Type B pancreatic cell (in vitro differentiated cells): ENCODE results near the gene SLC52A1. TPM values are rescaled to one million over a fixed set of nuclear protein-coding genes. Genes with fewer than 3 reads are reported as not detected.
"Not testable (repeated sequence)": the region's sequence is repeated elsewhere in the genome, so short reads cannot be mapped to it uniquely, and the experiment has no call there.

Experiments used
- DNase-seq: peaks from one replicate; pipeline ENCODE4 v3.0.0; 2021; ENCODE audit warnings: mixed read lengths; ENCODE audit not compliant: unreplicated experiment; ENCODE audit errors: extremely low spot score
- H3K27ac Mint-ChIP-seq: 2 replicates; pipeline ENCODE4 v1.8.0; 2021; ENCODE audit warnings: mild to moderate bottlenecking, mixed read lengths
- H3K27me3 Mint-ChIP-seq: 2 replicates; pipeline ENCODE4 v1.8.0; 2021; ENCODE audit warnings: mixed read lengths
- H3K36me3 Mint-ChIP-seq: 2 replicates; pipeline ENCODE4 v1.8.0; 2021; ENCODE audit warnings: mixed read lengths
- H3K4me1 Mint-ChIP-seq: one replicate; pipeline ENCODE4 v1.8.0; 2021; ENCODE audit warnings: mixed read lengths; ENCODE audit not compliant: unreplicated experiment
- H3K4me3 Mint-ChIP-seq: 2 replicates; pipeline ENCODE4 v1.8.0; 2021; ENCODE audit warnings: mild to moderate bottlenecking, mixed read lengths
- H3K9me3 Mint-ChIP-seq: 2 replicates; pipeline ENCODE4 v1.8.0; 2021; ENCODE audit warnings: mixed read lengths
- total RNA-seq: library from RNA; stranded (reverse); gene quantifications from 2 replicates; pipeline ENCODE4 v1.2.1, GENCODE V29; 2021; ENCODE audit warnings: low replicate concordance
- TF ChIP-seq, protein P1 (sequence below): fragments of 200-600 bp; sonication (generic); conservative IDR thresholded peaks from 2 replicates; pipeline ENCODE4 v1.5.0; 2021; ENCODE audit warnings: antibody characterized with exemption, mild to moderate bottlenecking

The SLC52A1 gene
- total RNA-seq, 1 donor from 2014 or later, result 0.19 TPM

DNA sequence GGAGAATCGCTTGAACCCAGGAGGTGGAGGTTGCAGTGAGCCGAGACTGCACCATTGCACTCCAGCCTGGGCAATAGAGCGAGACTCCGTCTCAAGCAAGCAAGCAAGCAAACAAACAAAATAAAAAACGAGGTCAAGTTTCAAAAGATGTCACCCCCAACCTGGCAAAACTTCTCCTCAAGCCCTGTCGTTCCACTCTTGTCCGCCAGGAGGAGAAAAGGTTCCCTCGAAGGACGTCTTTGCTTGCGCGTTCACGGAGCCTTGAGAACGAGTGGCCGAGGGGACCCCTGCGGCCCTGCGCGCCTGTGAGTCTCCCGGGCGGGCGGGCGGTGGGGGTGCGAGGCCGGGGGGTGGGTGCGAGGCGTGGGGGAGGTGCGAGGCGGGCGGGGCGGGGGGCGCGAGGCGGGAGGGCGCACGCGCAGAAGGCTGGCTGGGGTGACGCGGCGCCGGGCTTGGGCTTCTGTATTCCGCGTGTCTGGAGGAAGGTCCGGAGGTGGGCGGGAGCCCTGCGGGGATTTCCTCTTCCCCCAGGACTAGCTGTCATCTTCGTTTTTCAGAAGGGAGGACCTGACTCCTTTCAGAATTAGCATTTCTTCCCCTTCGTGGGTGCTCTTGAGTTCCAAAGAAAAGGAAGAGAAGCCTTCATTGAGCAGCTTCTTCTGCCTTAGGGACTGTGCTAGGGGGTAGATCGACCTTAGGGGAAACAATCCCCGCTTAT, 3.7 kb downstream of the SLC52A1 start:
- Mint-ChIP-seq H3K36me3 (no peaks in the 10 kb centered on the region), H3K27me3 (peaks cover 35% of the 10 kb centered on the region), H3K4me3 (peak overlapping the region; percentile 85), H3K4me1 (peaks cover 4% of the 10 kb centered on the region), H3K9me3 (no peaks in the 10 kb centered on the region), H3K27ac (peak overlapping the region; percentile 43)
- TF ChIP-seq, protein P1, sequence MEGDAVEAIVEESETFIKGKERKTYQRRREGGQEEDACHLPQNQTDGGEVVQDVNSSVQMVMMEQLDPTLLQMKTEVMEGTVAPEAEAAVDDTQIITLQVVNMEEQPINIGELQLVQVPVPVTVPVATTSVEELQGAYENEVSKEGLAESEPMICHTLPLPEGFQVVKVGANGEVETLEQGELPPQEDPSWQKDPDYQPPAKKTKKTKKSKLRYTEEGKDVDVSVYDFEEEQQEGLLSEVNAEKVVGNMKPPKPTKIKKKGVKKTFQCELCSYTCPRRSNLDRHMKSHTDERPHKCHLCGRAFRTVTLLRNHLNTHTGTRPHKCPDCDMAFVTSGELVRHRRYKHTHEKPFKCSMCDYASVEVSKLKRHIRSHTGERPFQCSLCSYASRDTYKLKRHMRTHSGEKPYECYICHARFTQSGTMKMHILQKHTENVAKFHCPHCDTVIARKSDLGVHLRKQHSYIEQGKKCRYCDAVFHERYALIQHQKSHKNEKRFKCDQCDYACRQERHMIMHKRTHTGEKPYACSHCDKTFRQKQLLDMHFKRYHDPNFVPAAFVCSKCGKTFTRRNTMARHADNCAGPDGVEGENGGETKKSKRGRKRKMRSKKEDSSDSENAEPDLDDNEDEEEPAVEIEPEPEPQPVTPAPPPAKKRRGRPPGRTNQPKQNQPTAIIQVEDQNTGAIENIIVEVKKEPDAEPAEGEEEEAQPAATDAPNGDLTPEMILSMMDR, result peak; percentile 83
- DNase-seq, result peak; percentile 86

DNA sequence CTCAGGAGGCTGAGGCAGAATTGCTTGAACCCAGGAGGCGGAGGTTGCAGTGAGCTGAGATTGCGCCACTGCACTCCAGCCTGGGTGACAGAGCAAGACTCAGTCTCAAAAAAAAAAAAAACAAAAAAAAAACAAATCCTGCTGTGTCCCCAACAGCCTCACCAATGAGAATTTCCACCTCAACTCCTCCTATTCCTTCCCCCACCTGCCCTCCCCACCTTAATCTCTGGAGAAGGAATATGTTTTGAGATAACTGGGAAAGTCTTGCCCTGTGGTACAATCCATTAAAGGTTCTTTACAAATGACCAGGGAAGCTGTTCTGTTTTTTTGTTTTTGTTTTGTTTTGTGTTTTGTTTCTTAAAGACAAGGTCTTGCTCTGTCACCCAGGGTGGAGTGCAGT, 5.1 kb downstream of the SLC52A1 start:
- H3K27me3 Mint-ChIP-seq, result peaks cover 35% of the 10 kb centered on the region
- H3K36me3 Mint-ChIP-seq, H3K27ac Mint-ChIP-seq, DNase-seq, H3K4me3 Mint-ChIP-seq, H3K9me3 Mint-ChIP-seq, H3K4me1 Mint-ChIP-seq: not testable (repeated sequence)

DNA sequence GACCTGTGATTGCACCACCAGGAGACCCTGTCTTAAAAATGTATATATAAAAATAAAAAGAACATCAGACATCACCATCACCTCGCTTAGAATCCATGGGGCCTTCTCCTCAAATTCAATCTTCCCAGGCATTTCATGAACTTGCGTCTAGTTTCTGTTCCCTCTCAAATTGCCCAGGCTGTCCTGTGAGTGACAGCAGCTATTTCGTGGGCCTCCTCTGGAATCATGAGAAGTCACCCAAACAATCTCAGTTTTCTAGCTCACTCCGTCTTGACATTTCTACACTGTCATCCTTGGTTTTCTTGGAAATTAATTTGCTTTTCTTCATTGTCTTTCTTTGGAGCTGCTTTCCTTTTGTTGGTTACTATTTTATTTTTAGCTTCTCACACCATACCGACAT, 7.3 kb downstream of the SLC52A1 start:
- Mint-ChIP-seq H3K9me3 (no peaks in the 10 kb centered on the region), H3K27ac (no peak overlapping the region), H3K4me1 (peaks cover 4% of the 10 kb centered on the region), H3K36me3 (peaks cover 5% of the 10 kb centered on the region), H3K27me3 (peaks cover 22% of the 10 kb centered on the region), H3K4me3 (no peak overlapping the region)
- TF ChIP-seq, protein P1, result no peak
- DNase-seq, result no peak

DNA sequence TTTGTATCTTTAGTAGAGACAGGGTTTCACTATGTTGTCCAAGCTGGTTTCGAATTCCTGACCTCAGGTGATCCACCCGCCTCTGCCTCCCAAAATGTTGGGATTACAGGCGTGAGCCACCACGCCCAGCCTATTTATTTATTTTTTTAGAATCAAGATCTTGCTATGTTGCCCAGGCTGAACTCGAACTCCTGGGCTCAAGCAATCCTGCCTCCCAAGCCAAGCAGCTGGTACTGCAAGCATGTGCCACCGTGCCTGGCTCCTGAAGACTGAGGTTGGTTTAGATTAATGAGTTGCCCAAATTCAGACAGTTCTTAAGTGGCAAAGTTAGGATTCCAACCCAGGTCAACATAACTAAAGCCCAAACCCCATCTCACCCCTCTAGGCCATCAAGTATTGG, 7.9 kb downstream of the SLC52A1 start:
- Mint-ChIP-seq H3K36me3 (peaks cover 5% of the 10 kb centered on the region), H3K27me3 (peaks cover 22% of the 10 kb centered on the region), H3K4me3 (no peak overlapping the region), H3K4me1 (peaks cover 4% of the 10 kb centered on the region), H3K27ac (no peak overlapping the region), H3K9me3 (no peaks in the 10 kb centered on the region)
- TF ChIP-seq, protein P1, result no peak
- DNase-seq, result no peak

DNA sequence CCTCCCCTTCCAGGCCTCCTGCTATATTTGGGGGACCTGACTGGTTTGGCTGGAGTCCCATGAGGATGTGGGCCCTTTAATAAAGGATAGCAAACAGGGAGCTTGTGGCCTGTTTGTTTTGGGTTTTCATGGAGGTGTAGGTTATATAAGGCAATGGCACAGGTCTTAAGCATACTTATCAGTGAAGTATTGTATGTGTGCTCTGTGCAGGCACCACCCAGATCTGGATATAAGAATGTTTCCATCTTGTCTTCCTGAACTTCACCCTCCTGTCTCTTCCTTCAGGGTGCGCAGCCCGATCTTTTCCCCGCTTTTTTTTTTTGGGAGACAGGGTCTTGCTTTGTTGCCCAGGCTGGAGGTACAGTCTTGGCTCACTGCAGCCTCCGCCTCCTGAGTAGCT, 10.6 kb downstream of the SLC52A1 start:
- Mint-ChIP-seq H3K36me3 (peaks cover 16% of the 10 kb centered on the region), H3K4me3 (no peak overlapping the region), H3K4me1 (no peaks in the 10 kb centered on the region), H3K27me3 (peaks cover 4% of the 10 kb centered on the region), H3K27ac (no peak overlapping the region), H3K9me3 (no peaks in the 10 kb centered on the region)
- TF ChIP-seq, protein P1, result no peak
- no peak for DNase-seq

DNA sequence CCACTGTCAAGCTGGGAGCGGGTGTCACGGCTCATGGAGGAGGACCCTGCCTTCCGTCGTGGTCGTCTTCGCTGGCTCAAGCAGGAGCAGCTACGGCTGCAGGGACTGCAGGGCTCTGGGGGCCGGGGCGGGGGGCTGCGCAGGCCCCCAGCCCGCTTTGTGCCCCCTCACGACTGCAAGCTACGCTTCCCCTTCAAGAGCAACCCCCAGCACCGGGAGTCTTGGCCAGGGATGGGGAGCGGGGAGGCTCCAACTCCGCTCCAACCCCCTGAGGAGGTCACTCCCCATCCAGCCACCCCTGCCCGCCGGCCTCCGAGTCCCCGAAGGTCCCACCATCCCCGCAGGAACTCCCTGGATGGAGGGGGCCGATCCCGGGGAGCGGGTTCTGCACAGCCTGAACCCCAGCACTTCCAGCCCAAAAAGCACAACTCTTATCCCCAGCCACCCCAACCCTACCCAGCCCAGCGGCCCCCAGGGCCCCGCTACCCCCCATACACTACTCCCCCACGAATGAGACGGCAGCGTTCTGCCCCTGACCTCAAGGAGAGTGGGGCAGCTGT, 11.6 kb downstream of the SLC52A1 start:
- no peak for DNase-seq
- H3K27ac Mint-ChIP-seq, result no peak overlapping the region
- no peaks in the 10 kb centered on the region for H3K9me3 Mint-ChIP-seq
- no peaks in the 10 kb centered on the region for H3K27me3 Mint-ChIP-seq
- no peak overlapping the region for H3K4me3 Mint-ChIP-seq
- H3K4me1 Mint-ChIP-seq, result no peaks in the 10 kb centered on the region
- TF ChIP-seq, protein P1, result no peak
- peaks cover 20% of the 10 kb centered on the region for H3K36me3 Mint-ChIP-seq
